Measurements from ENCODE around the gene XRCC5. TPM values are rescaled to one million over a fixed set of nuclear protein-coding genes. Genes with fewer than 3 reads are reported as not detected.

The XRCC5 gene
- total RNA-seq, 1 donor from 2014 or later: 807 TPM

DNA sequence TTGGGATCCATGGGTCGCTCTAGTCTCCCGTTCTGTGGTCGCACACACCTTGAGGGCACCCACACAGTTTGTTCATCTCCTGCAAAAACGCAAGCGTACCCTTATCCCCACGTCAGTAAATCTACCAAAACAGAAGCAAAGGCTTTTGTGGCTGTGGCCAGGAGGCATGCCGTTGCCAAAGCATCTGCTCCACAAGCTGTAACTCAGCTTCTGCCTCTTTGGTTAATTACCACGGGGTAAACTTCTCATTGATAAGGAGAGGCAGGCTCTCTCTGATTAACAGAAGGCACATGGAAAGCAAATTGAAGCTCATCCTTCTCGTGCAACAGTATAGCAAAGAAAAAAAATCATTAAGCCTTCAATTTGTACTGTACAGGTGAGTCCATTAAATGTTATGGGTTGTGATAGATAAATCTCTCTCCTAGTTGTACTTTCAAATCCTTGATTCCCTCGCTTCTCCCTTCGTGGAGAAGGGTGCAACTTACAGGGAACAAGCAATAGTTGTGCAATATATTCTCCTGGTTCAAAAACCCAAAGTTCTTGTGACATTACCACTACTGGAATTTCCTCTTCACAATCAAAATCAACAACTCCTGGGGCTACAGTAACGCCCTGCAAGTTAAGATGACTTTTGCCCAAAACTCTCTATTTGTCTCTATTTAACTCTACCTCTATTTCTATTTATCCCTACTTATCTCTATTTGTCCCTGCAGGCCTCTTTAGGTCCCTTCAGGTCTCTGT, 37.9 kb upstream of the XRCC5 start:
- DNase-seq (ENCODE audit: low spot score): no peak
- Histone ChIP-seq H2AFZ (replicated peaks) (no peak overlapping the region), H4K20me1 (ENCODE audit: low read depth) (peaks cover 7% of the 10 kb centered on the region), H3K9me3 (ENCODE audit: low read depth) (no peaks in the 10 kb centered on the region), H3K4me2 (no peak overlapping the region), H3K27ac (no peak overlapping the region), H3F3A (ENCODE audit: low read depth) (peaks cover 5% of the 10 kb centered on the region), H3K9ac (no peak overlapping the region), H3K79me2 (ENCODE audit: low read depth) (no peaks in the 10 kb centered on the region), H3K27me3 (no peaks in the 10 kb centered on the region), H3K4me3 (no peak overlapping the region), H3K4me1 (no peaks in the 10 kb centered on the region), H3K36me3 (peaks cover 8% of the 10 kb centered on the region)
- H3K9me3 Mint-ChIP-seq: no peaks in the 10 kb centered on the region
- TF ChIP-seq, protein P1, sequence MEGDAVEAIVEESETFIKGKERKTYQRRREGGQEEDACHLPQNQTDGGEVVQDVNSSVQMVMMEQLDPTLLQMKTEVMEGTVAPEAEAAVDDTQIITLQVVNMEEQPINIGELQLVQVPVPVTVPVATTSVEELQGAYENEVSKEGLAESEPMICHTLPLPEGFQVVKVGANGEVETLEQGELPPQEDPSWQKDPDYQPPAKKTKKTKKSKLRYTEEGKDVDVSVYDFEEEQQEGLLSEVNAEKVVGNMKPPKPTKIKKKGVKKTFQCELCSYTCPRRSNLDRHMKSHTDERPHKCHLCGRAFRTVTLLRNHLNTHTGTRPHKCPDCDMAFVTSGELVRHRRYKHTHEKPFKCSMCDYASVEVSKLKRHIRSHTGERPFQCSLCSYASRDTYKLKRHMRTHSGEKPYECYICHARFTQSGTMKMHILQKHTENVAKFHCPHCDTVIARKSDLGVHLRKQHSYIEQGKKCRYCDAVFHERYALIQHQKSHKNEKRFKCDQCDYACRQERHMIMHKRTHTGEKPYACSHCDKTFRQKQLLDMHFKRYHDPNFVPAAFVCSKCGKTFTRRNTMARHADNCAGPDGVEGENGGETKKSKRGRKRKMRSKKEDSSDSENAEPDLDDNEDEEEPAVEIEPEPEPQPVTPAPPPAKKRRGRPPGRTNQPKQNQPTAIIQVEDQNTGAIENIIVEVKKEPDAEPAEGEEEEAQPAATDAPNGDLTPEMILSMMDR (IDR thresholded peaks at IDR 0.05): no peak
- TF ChIP-seq EZH2 (IDR thresholded peaks at IDR 0.05) (no peak), EZH2phosphoT487 (IDR thresholded peaks at IDR 0.05) (no peak)
- no peak overlapping the region for H3K27ac Mint-ChIP-seq
- no peaks in the 10 kb centered on the region for H3K27me3 Mint-ChIP-seq (ENCODE audit: insufficient read depth, low read depth)
- H3K36me3 Mint-ChIP-seq: peaks cover 6% of the 10 kb centered on the region
- no peaks in the 10 kb centered on the region for H3K4me1 Mint-ChIP-seq
- no peak overlapping the region for H3K4me3 Mint-ChIP-seq

DNA sequence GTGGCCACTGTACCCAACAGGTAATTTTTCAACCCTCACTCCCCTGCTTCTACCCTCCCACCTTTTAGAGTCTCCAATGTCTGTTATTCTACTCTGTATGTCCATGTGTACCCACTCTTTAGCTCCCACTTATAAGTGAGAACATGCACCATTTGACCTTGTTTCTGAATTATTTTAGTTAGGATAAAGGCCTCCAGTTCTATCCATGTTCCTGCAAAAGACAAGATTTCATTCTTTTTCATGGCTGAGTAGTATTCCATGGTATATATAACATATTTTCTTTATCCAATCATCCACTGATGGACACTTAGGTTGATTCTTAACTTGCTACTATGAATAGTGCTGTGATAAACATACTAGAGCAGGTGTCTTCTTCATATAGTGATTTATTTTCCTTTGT, 36.7 kb upstream of the XRCC5 start:
- H3K79me2 ChIP-seq (ENCODE audit: low read depth): no peaks in the 10 kb centered on the region
- TF ChIP-seq, protein P1 (IDR thresholded peaks at IDR 0.05): no peak
- no peak for TF ChIP-seq EZH2 (IDR thresholded peaks at IDR 0.05)
- TF ChIP-seq EZH2phosphoT487 (IDR thresholded peaks at IDR 0.05): no peak
- no peaks in the 10 kb centered on the region for H3K4me1 Mint-ChIP-seq
- no peak overlapping the region for H3K27ac Mint-ChIP-seq
- H3K36me3 Mint-ChIP-seq: peaks cover 5% of the 10 kb centered on the region
- no peak overlapping the region for H3K9ac ChIP-seq
- no peaks in the 10 kb centered on the region for H3K4me1 ChIP-seq
- H3K27me3 Mint-ChIP-seq (ENCODE audit: insufficient read depth, low read depth): no peaks in the 10 kb centered on the region
- DNase-seq (ENCODE audit: low spot score): no peak
- peaks cover 7% of the 10 kb centered on the region for H4K20me1 ChIP-seq (ENCODE audit: low read depth)
- no peak overlapping the region for H3K4me3 ChIP-seq
- H3F3A ChIP-seq (ENCODE audit: low read depth): peaks cover 7% of the 10 kb centered on the region
- no peaks in the 10 kb centered on the region for H3K9me3 ChIP-seq (ENCODE audit: low read depth)
- H3K9me3 Mint-ChIP-seq: no peaks in the 10 kb centered on the region
- no peak overlapping the region for H3K4me2 ChIP-seq
- H3K36me3 ChIP-seq: peaks cover 8% of the 10 kb centered on the region
- no peaks in the 10 kb centered on the region for H3K27me3 ChIP-seq
- no peak overlapping the region for H3K27ac ChIP-seq
- H2AFZ ChIP-seq (replicated peaks): no peak overlapping the region
- H3K4me3 Mint-ChIP-seq: no peak overlapping the region

DNA sequence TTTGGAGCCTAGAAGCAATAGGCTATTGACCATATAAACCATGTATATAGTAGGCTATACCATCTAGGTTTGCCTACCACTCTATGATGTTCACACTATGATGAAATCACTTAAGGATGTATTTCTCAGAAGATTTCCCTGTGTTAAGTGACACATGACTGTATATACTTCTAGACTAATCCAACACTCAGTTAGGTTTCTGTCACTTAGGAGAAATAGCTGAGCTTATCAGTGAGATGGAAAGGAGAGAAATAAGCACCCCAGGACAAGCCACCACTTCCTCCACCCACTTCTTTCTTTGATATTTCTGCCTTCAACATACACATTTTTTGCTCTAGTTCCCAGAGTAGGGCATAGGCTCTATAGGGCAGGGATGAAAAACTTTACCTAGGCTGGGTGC, 35.4 kb upstream of the XRCC5 start:
- H3F3A ChIP-seq (ENCODE audit: low read depth): peaks cover 7% of the 10 kb centered on the region
- H3K36me3 ChIP-seq: peaks cover 8% of the 10 kb centered on the region
- no peaks in the 10 kb centered on the region for H3K9me3 ChIP-seq (ENCODE audit: low read depth)
- no peak for DNase-seq (ENCODE audit: low spot score)
- H3K27ac Mint-ChIP-seq: no peak overlapping the region
- TF ChIP-seq, protein P1 (IDR thresholded peaks at IDR 0.05): no peak
- TF ChIP-seq EZH2 (IDR thresholded peaks at IDR 0.05): no peak
- TF ChIP-seq EZH2phosphoT487 (IDR thresholded peaks at IDR 0.05): no peak
- no peaks in the 10 kb centered on the region for H3K4me1 ChIP-seq
- peaks cover 5% of the 10 kb centered on the region for H3K36me3 Mint-ChIP-seq
- H2AFZ ChIP-seq (replicated peaks): no peak overlapping the region
- H3K4me2 ChIP-seq: no peak overlapping the region
- H3K9me3 Mint-ChIP-seq: no peaks in the 10 kb centered on the region
- H3K9ac ChIP-seq: no peak overlapping the region
- H4K20me1 ChIP-seq (ENCODE audit: low read depth): peaks cover 7% of the 10 kb centered on the region
- H3K4me3 Mint-ChIP-seq: no peak overlapping the region
- no peaks in the 10 kb centered on the region for H3K27me3 ChIP-seq
- H3K79me2 ChIP-seq (ENCODE audit: low read depth): peaks cover 2% of the 10 kb centered on the region
- peaks cover 2% of the 10 kb centered on the region for H3K4me1 Mint-ChIP-seq
- no peak overlapping the region for H3K27ac ChIP-seq
- no peak overlapping the region for H3K4me3 ChIP-seq
- H3K27me3 Mint-ChIP-seq (ENCODE audit: insufficient read depth, low read depth): no peaks in the 10 kb centered on the region

Measured in neural progenitor cell (in vitro differentiated cells).